GM12878 (cell line): ENCODE measurements around the gene INO80E. TPM values are rescaled to one million over a fixed set of nuclear protein-coding genes. Genes with fewer than 3 reads are reported as not detected.

Experiments used
- CBFB ChIP-seq: IDR thresholded peaks from 2 replicates; pipeline ENCODE4 v1.6.1; 2016; ENCODE audit warnings: antibody characterized with exemption, low read depth
- CREB1 ChIP-seq: IDR thresholded peaks from 2 replicates; pipeline ENCODE4 v1.6.1; 2012; ENCODE audit warnings: low read depth, mild to moderate bottlenecking, inconsistent platforms
- CREM ChIP-seq: IDR thresholded peaks from 2 replicates; pipeline ENCODE4 v1.6.1; 2014; ENCODE audit warnings: antibody characterized with exemption, low read depth
- CUX1 ChIP-seq: IDR thresholded peaks from 2 replicates; pipeline ENCODE4 v1.6.1; 2012; ENCODE audit warnings: improper control_type of control experiment, low read depth, low read length; ENCODE audit not compliant: insufficient replicate concordance
- FOXM1 ChIP-seq: IDR thresholded peaks from 2 replicates; pipeline ENCODE4 v1.6.1; 2012; ENCODE audit warnings: low read depth, mild to moderate bottlenecking, inconsistent platforms, low read length, moderate library complexity
- HDAC2 ChIP-seq: fragments of 200-600 bp; sonication (generic); IDR thresholded peaks from 2 replicates; pipeline ENCODE4 v1.6.1; 2017
- HDGF ChIP-seq: fragments of 450-650 bp; IDR thresholded peaks from 2 replicates; pipeline ENCODE4 v1.6.1; 2016; ENCODE audit warnings: antibody characterized with exemption
- IKZF1 ChIP-seq: fragments of 450-650 bp; conservative IDR thresholded peaks from 2 replicates; pipeline ENCODE4 v1.6.1; 2017; ENCODE audit warnings: antibody characterized with exemption, mild to moderate bottlenecking
- NFYB ChIP-seq: IDR thresholded peaks from 2 replicates; pipeline ENCODE4 v1.6.1; 2011; ENCODE audit warnings: low read depth, mild to moderate bottlenecking, low read length, improper control_type of control experiment, moderate library complexity; ENCODE audit not compliant: insufficient read depth
- NKRF ChIP-seq: fragments of 450-650 bp; conservative IDR thresholded peaks from 2 replicates; pipeline ENCODE4 v1.6.1; 2017; ENCODE audit warnings: mild to moderate bottlenecking, moderate library complexity
- PAX8 ChIP-seq: fragments of 450-650 bp; IDR thresholded peaks from 2 replicates; pipeline ENCODE4 v1.6.1; 2017; ENCODE audit warnings: mild to moderate bottlenecking, moderate library complexity
- POLR2AphosphoS2 ChIP-seq: IDR thresholded peaks from 2 replicates; pipeline ENCODE4 v1.6.1; 2011; ENCODE audit warnings: low read depth, mild to moderate bottlenecking, low read length, improper control_type of control experiment, moderate library complexity
- RCOR1 ChIP-seq: conservative IDR thresholded peaks from 2 replicates; pipeline ENCODE4 v1.6.1; 2012; ENCODE audit warnings: low read depth, low read length, improper control_type of control experiment
- SKIL ChIP-seq: fragments of 450-650 bp; IDR thresholded peaks from 2 replicates; pipeline ENCODE4 v1.6.1; 2017; ENCODE audit warnings: mild to moderate bottlenecking, low read depth, inconsistent platforms; ENCODE audit not compliant: poor library complexity, severe bottlenecking
- SPI1 ChIP-seq: IDR thresholded peaks from 2 replicates; pipeline ENCODE4 v1.6.1; 2011; ENCODE audit warnings: low read depth, mild to moderate bottlenecking, low read length, moderate library complexity, borderline replicate concordance; ENCODE audit not compliant: insufficient read depth
- TAF1 ChIP-seq: IDR thresholded peaks from 2 replicates; pipeline ENCODE4 v1.6.1; 2011; ENCODE audit warnings: mild to moderate bottlenecking, low read depth, low read length, borderline replicate concordance
- ZBTB33 ChIP-seq: fragments of 450-650 bp; IDR thresholded peaks from 2 replicates; pipeline ENCODE4 v1.6.1; 2017; ENCODE audit warnings: mild to moderate bottlenecking
- polyA plus RNA-seq, 11 experiments: library from polyadenylated mRNA; depleted of rRNA in 4 of 11; unstranded in 6 of 11; stranded (reverse) in 5 of 11; fragments of >200 nt; fragmentation: Nextera tagmentation in 4 of 11; fragmentation: Illumina TruSeq in 1 of 11; extraction: Ambion mirVana in 4 of 11; extraction: Trizol in 1 of 11; gene quantifications; 1 replicate in 1 of 11; 2 replicates in 10 of 11; pipeline versions ENCODE4 v1.2.1 to v1.2.3, GENCODE V29; 2011 to 2016; ENCODE audit warnings: inconsistent platforms in 2 of 11, missing spikeins in 2 of 11, low read depth in 1 of 11
- total RNA-seq, 4 experiments: library from RNA; depleted of rRNA in 3 of 4; stranded (reverse); fragments of >200 nt in 3 of 4; fragmentation: Illumina TruSeq in 1 of 4; extraction: Trizol in 1 of 4; gene quantifications; 2 replicates each; pipeline versions ENCODE4 v1.2.1 to v1.2.3, GENCODE V29; 2013 to 2021

INO80E gene
- total and polyA plus RNA-seq, 10 of the 15 experiments (the other 5 are each of a cell fraction or from before 2014, with no cell fraction given) = 0.39 to 74.0 (median 33.0) TPM

- TF ChIP-seq SKIL (no peak), POLR2AphosphoS2 (0 out of 2 replicates have a peak, but pooled peaks have one; percentile 68), HDAC2 (no peak), IKZF1 (peak; percentile 98), CUX1 (no peak), CREM (peak; percentile 38; the same call in 1 of the 2 replicates), FOXM1 (no peak), NKRF (peak; percentile 58), SPI1 (peak; percentile 40; the same call in 1 of the 2 replicates), CREB1 (no peak), ZBTB33 (peak; percentile 17; the same call in 1 of the 2 replicates), CBFB (no peak), TAF1 (0 out of 2 replicates have a peak, but pooled peaks have one; percentile 24), HDGF (peak; percentile 88), NFYB (no peak), RCOR1 (no peak), PAX8 (no peak)
Observed at GRCh38 chr16:29973384-29974246, 22.4 kb upstream of the INO80E start, which contains the start of gene TAOK2 (continued).
